ENCODE measurements around the gene EPB41L2.
"Not testable (repeated sequence)": the region's sequence is repeated elsewhere in the genome, so short reads cannot be mapped to it uniquely, and the experiment has no call there.

EPB41L2 gene

GRCh38 chr6:130995783-130996447, 67.1 kb downstream of the EPB41L2 start:
- Histone ChIP-seq H3K79me2 (ENCODE audit: control insufficient read depth, insufficient read depth, low read length, unreplicated experiment) (peaks cover 46% of the 10 kb centered on the region), H2AFZ (ENCODE audit: low read length, unreplicated experiment) (no peak overlapping the region), H3K27me3 (ENCODE audit: insufficient read depth, low read length) (no peaks in the 10 kb centered on the region), H3K4me3 (ENCODE audit: low read depth, low read length) (no peak overlapping the region), H3K4me1 (ENCODE audit: control insufficient read depth, insufficient read depth, low read length, unreplicated experiment) (peaks cover 24% of the 10 kb centered on the region), H3K27ac (ENCODE audit: low read depth, low read length) (no peak overlapping the region), H3K36me3 (ENCODE audit: insufficient read depth, low read length) (no peaks in the 10 kb centered on the region)

DNA sequence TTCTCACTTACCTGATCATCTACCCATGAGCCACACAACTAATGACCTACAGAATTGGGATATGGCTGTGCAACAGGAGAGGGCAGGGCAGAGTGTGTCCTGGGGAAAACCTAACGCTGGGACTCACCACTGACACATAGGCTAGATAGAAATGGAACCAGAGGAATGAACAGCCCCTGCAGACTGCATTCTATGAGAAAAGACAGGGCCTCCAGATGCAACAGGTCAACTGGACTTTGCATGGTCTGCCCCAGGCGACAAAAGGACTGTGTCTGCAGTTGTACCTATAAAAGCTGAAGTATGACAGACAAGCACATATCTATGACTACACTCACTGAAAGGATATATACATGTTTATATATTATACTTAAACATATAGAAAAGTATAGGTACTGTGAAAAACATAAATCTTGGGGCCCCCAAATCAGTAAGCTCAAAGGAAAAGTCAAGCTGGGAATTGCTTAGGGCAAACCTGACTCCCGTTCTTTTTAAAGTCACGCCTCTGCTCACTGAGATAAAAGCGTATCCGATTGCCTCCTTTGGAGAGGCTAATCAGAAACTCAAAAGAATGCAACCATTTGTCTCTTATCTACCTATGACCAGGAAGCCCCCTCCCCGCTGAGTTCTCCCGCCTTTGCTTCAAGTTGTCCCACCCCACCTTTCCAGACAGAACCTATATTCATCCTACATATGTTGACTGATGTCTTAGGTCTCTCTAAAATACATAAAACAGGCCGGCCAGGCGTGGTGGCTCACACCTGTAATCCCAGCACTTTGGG, 68.5 kb downstream of the EPB41L2 start:
- no peaks in the 10 kb centered on the region for H3K36me3 ChIP-seq (ENCODE audit: insufficient read depth, low read length)
- H3K4me1 ChIP-seq (ENCODE audit: control insufficient read depth, insufficient read depth, low read length, unreplicated experiment) = peaks cover 24% of the 10 kb centered on the region
- no peaks in the 10 kb centered on the region for H3K27me3 ChIP-seq (ENCODE audit: insufficient read depth, low read length)
- H2AFZ ChIP-seq (ENCODE audit: low read length, unreplicated experiment) = no peak overlapping the region
- no peak overlapping the region for H3K27ac ChIP-seq (ENCODE audit: low read depth, low read length)
- H3K4me3 ChIP-seq (ENCODE audit: low read depth, low read length) = no peak overlapping the region
- H3K79me2 ChIP-seq (ENCODE audit: control insufficient read depth, insufficient read depth, low read length, unreplicated experiment) = peaks cover 37% of the 10 kb centered on the region

- peaks cover 31% of the 10 kb centered on the region for H3K79me2 ChIP-seq (ENCODE audit: control insufficient read depth, insufficient read depth, low read length, unreplicated experiment)
- H3K27me3 ChIP-seq (ENCODE audit: insufficient read depth, low read length) = no peaks in the 10 kb centered on the region
- H3K4me1 ChIP-seq (ENCODE audit: control insufficient read depth, insufficient read depth, low read length, unreplicated experiment) = peaks cover 24% of the 10 kb centered on the region
- H3K27ac ChIP-seq (ENCODE audit: low read depth, low read length) = no peak overlapping the region
- no peaks in the 10 kb centered on the region for H3K36me3 ChIP-seq (ENCODE audit: insufficient read depth, low read length)
- H3K4me3 ChIP-seq (ENCODE audit: low read depth, low read length) = no peak overlapping the region
- no peak overlapping the region for H2AFZ ChIP-seq (ENCODE audit: low read length, unreplicated experiment)
Observed at GRCh38 chr6:130993292-130993765, 69.7 kb downstream of the EPB41L2 start.

DNA sequence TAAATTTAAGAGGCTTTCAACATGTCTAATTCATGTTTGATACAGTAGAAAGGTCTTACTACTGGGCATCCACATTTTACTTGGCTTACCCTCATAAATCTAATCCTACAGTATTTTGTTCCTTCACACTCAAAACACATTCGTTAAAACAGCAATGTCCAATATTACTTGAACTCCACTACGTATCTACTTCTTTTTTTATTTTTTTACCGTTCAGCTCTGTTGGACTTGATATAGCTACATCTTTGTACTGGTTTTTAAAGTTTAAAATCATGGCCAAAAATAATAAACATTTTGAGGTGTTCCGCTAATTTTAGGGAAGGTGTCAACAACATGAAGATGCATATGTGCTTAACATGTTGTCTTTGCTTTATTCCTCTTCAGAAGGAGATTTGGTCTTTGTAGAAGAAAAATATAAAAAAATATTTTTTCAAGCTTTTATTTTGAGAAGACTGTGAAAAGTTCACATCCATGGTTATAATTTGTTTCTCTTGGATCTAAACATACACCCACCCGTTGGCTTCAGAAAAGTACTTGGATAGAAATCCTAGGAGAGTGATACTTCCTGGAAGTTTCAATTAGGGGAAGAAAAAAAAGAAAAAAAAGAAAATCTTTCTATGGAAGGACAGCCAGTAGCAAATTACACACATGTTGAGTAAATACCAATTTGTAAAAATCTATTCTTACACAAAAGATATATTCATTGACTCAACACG, 71.5 kb downstream of the EPB41L2 start:
- Histone ChIP-seq H3K27me3 (ENCODE audit: insufficient read depth, low read length) (no peaks in the 10 kb centered on the region), H3K4me1 (ENCODE audit: control insufficient read depth, insufficient read depth, low read length, unreplicated experiment) (peaks cover 10% of the 10 kb centered on the region), H3K27ac (ENCODE audit: low read depth, low read length) (no peak overlapping the region), H2AFZ (ENCODE audit: low read length, unreplicated experiment) (no peak overlapping the region), H3K79me2 (ENCODE audit: control insufficient read depth, insufficient read depth, low read length, unreplicated experiment) (peaks cover 23% of the 10 kb centered on the region), H3K36me3 (ENCODE audit: insufficient read depth, low read length) (no peaks in the 10 kb centered on the region), H3K4me3 (ENCODE audit: low read depth, low read length) (no peak overlapping the region)

- not testable (repeated sequence) for H2AFZ ChIP-seq (ENCODE audit: low read length, unreplicated experiment); H3K27ac ChIP-seq (ENCODE audit: low read depth, low read length); H3K4me3 ChIP-seq (ENCODE audit: low read depth, low read length); H3K27me3 ChIP-seq (ENCODE audit: insufficient read depth, low read length); H3K36me3 ChIP-seq (ENCODE audit: insufficient read depth, low read length); H3K4me1 ChIP-seq (ENCODE audit: control insufficient read depth, insufficient read depth, low read length, unreplicated experiment)
- H3K79me2 ChIP-seq (ENCODE audit: control insufficient read depth, insufficient read depth, low read length, unreplicated experiment) = peaks cover 32% of the 10 kb centered on the region
Observed at GRCh38 chr6:130987539-130987938, 75.5 kb downstream of the EPB41L2 start.

DNA sequence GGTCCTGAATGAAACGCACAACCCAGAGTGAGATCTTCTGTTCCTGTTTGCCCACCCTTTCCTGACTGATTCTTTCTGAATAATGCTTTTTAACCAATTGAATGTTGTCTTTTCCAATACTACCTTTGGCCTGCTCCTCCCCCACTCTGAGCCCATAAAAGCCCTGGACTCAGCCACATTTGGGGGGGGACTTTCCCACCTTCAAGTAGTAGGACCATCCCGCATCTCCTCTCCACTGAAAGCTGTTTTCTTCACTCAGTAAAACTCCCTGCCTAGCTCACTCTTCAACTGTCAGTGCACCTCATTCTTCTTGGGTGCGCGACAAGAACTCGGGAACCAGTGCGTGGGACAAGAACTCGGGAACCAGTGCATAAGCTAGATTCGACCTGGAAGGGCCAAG, 77.9 kb downstream of the EPB41L2 start:
- Histone ChIP-seq H2AFZ (ENCODE audit: low read length, unreplicated experiment) (no peak overlapping the region), H3K27ac (ENCODE audit: low read depth, low read length) (no peak overlapping the region), H3K79me2 (ENCODE audit: control insufficient read depth, insufficient read depth, low read length, unreplicated experiment) (peaks cover 38% of the 10 kb centered on the region), H3K36me3 (ENCODE audit: insufficient read depth, low read length) (peaks cover 5% of the 10 kb centered on the region; the same call in 1 of the 2 replicates), H3K27me3 (ENCODE audit: insufficient read depth, low read length) (no peaks in the 10 kb centered on the region), H3K4me1 (ENCODE audit: control insufficient read depth, insufficient read depth, low read length, unreplicated experiment) (peaks cover 2% of the 10 kb centered on the region), H3K4me3 (ENCODE audit: low read depth, low read length) (no peak overlapping the region)

DNA sequence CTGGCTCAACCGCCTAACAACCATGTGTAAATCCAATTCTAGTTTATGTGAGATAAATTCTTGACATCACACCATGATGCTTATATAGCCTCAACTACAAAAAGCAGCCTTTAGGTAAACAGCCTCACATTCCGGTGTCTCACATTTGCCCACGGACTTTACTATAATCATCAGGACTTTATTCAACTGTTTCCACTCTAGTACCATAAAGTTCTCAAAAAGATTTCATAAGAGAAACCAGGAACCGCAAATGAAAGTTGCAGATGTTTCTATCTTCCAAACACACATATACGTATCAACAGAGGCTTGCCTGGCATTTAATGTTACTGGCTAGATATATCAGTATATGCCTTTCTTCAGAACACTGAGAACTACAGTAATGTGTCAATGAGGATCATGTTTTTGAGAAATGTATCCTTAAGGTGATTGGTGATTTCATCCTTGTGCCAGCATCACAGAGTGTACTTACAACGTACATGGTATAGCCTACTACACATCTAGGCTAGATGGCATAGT, 80.0 kb downstream of the EPB41L2 start:
- Histone ChIP-seq H3K79me2 (ENCODE audit: control insufficient read depth, insufficient read depth, low read length, unreplicated experiment) (peaks cover 38% of the 10 kb centered on the region), H3K27me3 (ENCODE audit: insufficient read depth, low read length) (no peaks in the 10 kb centered on the region), H3K4me3 (ENCODE audit: low read depth, low read length) (no peak overlapping the region), H3K36me3 (ENCODE audit: insufficient read depth, low read length) (peaks cover 5% of the 10 kb centered on the region; the same call in 1 of the 2 replicates), H3K4me1 (ENCODE audit: control insufficient read depth, insufficient read depth, low read length, unreplicated experiment) (peaks cover 2% of the 10 kb centered on the region), H2AFZ (ENCODE audit: low read length, unreplicated experiment) (no peak overlapping the region), H3K27ac (ENCODE audit: low read depth, low read length) (no peak overlapping the region)

DNA sequence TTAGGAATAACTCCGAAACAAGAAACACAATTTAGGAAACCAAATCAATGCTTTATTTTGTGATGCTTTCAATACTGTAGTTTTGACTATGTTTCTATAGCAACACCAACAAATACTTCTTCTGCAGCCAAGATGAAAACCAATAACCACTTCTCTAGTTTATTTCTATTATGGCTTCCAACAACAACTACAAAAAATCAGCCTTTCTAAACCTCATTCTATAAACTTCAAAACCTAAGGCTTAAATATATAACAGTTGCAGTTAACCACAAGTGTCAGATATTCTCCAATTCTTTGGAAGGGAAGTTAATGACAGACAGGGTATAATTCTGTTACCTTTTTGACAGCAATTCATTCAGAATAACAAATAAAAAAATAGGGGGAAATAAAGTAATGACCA, 80.9 kb downstream of the EPB41L2 start:
- H2AFZ ChIP-seq (ENCODE audit: low read length, unreplicated experiment) = no peak overlapping the region
- peaks cover 2% of the 10 kb centered on the region for H3K4me1 ChIP-seq (ENCODE audit: control insufficient read depth, insufficient read depth, low read length, unreplicated experiment)
- peaks cover 38% of the 10 kb centered on the region for H3K79me2 ChIP-seq (ENCODE audit: control insufficient read depth, insufficient read depth, low read length, unreplicated experiment)
- no peak overlapping the region for H3K4me3 ChIP-seq (ENCODE audit: low read depth, low read length)
- peaks cover 5% of the 10 kb centered on the region; the same call in 1 of the 2 replicates for H3K36me3 ChIP-seq (ENCODE audit: insufficient read depth, low read length)
- no peaks in the 10 kb centered on the region for H3K27me3 ChIP-seq (ENCODE audit: insufficient read depth, low read length)
- H3K27ac ChIP-seq (ENCODE audit: low read depth, low read length) = no peak overlapping the region

DNA sequence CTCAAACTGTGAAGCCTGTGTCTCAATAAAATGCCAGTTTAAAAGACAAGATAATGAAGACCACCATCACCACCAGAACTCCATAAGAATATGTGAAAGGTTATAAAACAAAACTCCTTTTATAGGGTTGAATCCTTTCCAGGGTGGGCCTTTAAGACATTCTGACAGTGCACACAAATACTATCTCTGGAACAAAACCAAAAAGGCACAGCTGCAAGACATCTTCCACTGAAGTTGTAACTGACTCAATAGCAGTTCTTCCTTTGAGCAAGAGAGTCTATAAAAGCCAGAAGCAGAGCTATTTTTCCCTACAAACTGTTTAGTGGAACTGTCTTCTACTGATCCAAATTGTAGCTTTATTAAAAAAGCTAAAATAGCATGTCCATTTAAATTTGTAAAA, 81.6 kb downstream of the EPB41L2 start:
- no peak overlapping the region for H3K4me3 ChIP-seq (ENCODE audit: low read depth, low read length)
- peaks cover 38% of the 10 kb centered on the region for H3K79me2 ChIP-seq (ENCODE audit: control insufficient read depth, insufficient read depth, low read length, unreplicated experiment)
- no peaks in the 10 kb centered on the region for H3K27me3 ChIP-seq (ENCODE audit: insufficient read depth, low read length)
- no peak overlapping the region for H2AFZ ChIP-seq (ENCODE audit: low read length, unreplicated experiment)
- H3K27ac ChIP-seq (ENCODE audit: low read depth, low read length) = no peak overlapping the region
- H3K4me1 ChIP-seq (ENCODE audit: control insufficient read depth, insufficient read depth, low read length, unreplicated experiment) = peaks cover 2% of the 10 kb centered on the region
- peaks cover 5% of the 10 kb centered on the region; the same call in 1 of the 2 replicates for H3K36me3 ChIP-seq (ENCODE audit: insufficient read depth, low read length)

GRCh38 chr6:130980310-130981032, 82.6 kb downstream of the EPB41L2 start:
- no peaks in the 10 kb centered on the region for H3K27me3 ChIP-seq (ENCODE audit: insufficient read depth, low read length)

More at GRCh38 chr6:130980310-130981032, 82.6 kb downstream of the EPB41L2 start:
- H3K4me1 ChIP-seq (ENCODE audit: control insufficient read depth, insufficient read depth, low read length, unreplicated experiment) = peaks cover 3% of the 10 kb centered on the region
- peaks cover 33% of the 10 kb centered on the region for H3K79me2 ChIP-seq (ENCODE audit: control insufficient read depth, insufficient read depth, low read length, unreplicated experiment)
- H3K27ac ChIP-seq (ENCODE audit: low read depth, low read length) = no peak overlapping the region
- no peak overlapping the region for H3K4me3 ChIP-seq (ENCODE audit: low read depth, low read length)
- H2AFZ ChIP-seq (ENCODE audit: low read length, unreplicated experiment) = no peak overlapping the region
- H3K36me3 ChIP-seq (ENCODE audit: insufficient read depth, low read length) = peaks cover 5% of the 10 kb centered on the region; the same call in 1 of the 2 replicates

All from ACC112 (cell line).